ENCODE data around the gene NOTCH3. TPM values are rescaled to one million over a fixed set of nuclear protein-coding genes. Genes with fewer than 3 reads are reported as not detected.

The NOTCH3 gene
- total and polyA plus RNA-seq, 9 donors, result 6.1 to 47.6 (median 17.9) TPM

- peaks cover 4% of the 10 kb centered on the region for H3K4me1 ChIP-seq (ENCODE audit: insufficient read depth)
- TF ChIP-seq EP300 (IDR thresholded peaks at IDR 0.05), result no peak
- no peak for TF ChIP-seq POLR2A (IDR thresholded peaks at IDR 0.05)
- TF ChIP-seq, protein P1, sequence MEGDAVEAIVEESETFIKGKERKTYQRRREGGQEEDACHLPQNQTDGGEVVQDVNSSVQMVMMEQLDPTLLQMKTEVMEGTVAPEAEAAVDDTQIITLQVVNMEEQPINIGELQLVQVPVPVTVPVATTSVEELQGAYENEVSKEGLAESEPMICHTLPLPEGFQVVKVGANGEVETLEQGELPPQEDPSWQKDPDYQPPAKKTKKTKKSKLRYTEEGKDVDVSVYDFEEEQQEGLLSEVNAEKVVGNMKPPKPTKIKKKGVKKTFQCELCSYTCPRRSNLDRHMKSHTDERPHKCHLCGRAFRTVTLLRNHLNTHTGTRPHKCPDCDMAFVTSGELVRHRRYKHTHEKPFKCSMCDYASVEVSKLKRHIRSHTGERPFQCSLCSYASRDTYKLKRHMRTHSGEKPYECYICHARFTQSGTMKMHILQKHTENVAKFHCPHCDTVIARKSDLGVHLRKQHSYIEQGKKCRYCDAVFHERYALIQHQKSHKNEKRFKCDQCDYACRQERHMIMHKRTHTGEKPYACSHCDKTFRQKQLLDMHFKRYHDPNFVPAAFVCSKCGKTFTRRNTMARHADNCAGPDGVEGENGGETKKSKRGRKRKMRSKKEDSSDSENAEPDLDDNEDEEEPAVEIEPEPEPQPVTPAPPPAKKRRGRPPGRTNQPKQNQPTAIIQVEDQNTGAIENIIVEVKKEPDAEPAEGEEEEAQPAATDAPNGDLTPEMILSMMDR (IDR thresholded peaks at IDR 0.05), result no peak
- no peak overlapping the region for H3K4me3 ChIP-seq
- H3K9me3 ChIP-seq, result no peaks in the 10 kb centered on the region
- intact Hi-C loops (cut with DNase I), result no loop called here
- no peak for DNase-seq
- 94 to 96% (median 94%) methylated on average over 9 to 10 of the region's 10 CpGs for WGBS, 3 donors
- H3K27me3 ChIP-seq, result peaks cover 5% of the 10 kb centered on the region
- H3K36me3 ChIP-seq, result no peaks in the 10 kb centered on the region
- no peak overlapping the region for H3K27ac ChIP-seq
Observed at GRCh38 chr19:15231271-15231670, 30.5 kb upstream of the NOTCH3 start.

DNA sequence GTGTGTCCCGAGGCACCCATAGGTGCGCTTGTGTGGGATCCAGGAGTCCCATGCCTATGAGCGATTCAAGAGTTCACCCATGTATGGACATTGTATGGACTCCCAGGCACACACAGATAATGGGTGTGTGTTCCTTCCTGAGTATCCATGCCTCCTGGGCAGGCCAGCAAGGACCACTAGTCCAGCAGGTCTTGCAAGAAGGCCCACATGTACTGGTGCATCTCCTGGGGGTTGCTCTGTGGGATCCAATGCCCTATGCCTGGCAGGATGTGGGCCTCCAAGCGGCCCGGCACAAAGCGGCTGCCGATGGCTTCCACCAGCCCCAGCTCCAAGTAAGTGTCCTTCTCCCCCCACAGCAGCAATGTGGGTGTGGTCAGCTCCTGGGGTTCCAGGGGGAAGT lies 26.5 kb upstream of the NOTCH3 start:
- Histone ChIP-seq H3K4me1 (ENCODE audit: insufficient read depth) (peaks cover 8% of the 10 kb centered on the region), H3K4me3 (no peak overlapping the region), H3K27me3 (peaks cover 2% of the 10 kb centered on the region), H3K36me3 (no peaks in the 10 kb centered on the region), H3K9me3 (no peaks in the 10 kb centered on the region), H3K27ac (no peak overlapping the region)
- intact Hi-C loops (cut with DNase I), result no loop called here
- no peak for TF ChIP-seq POLR2A (IDR thresholded peaks at IDR 0.05)
- TF ChIP-seq, protein P1 (IDR thresholded peaks at IDR 0.05), result no peak
- no peak for TF ChIP-seq EP300 (IDR thresholded peaks at IDR 0.05)
- WGBS, 3 donors, result 88 to 96% (median 92%) methylated on average over 7 of the region's 7 CpGs
- DNase-seq, result no peak

DNA sequence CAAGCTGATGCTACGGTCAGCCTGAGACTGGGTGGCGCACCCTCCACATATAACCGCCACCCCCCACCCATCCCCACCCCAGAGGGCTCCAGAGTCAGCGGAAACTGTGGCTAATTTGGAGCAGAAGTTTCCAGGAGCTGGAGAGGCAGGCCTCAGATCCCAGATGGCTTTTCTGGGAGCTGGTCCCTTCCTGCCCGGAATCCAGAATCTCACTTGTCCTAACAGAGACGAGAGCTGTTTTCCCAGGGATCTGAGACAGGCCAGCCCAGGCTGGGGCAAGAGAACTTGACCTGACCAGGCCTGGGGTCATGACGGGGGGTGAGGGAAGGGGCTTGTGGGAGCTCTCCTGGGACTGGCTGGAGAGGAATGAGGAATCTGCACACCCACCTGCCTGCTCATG lies 25.0 kb upstream of the NOTCH3 start:
- no peak for TF ChIP-seq POLR2A (IDR thresholded peaks at IDR 0.05)
- no peak for TF ChIP-seq EP300 (IDR thresholded peaks at IDR 0.05)
- TF ChIP-seq, protein P1 (IDR thresholded peaks at IDR 0.05), result no peak
- intact Hi-C loops (cut with DNase I), result no loop called here
- H3K27ac ChIP-seq, result no peak overlapping the region

GRCh38 chr19:15223649-15224361 lies 23.0 kb upstream of the NOTCH3 start:
- H3K4me1 ChIP-seq (ENCODE audit: insufficient read depth), result peaks cover 7% of the 10 kb centered on the region
- no peaks in the 10 kb centered on the region for H3K27me3 ChIP-seq
- H3K36me3 ChIP-seq, result no peaks in the 10 kb centered on the region
- TF ChIP-seq EP300 (IDR thresholded peaks at IDR 0.05) (no peak), POLR2A (IDR thresholded peaks at IDR 0.05) (peak; percentile 34)
- H3K4me3 ChIP-seq, result peak overlapping the region; percentile 58
- DNase-seq, result peak in 1 of 5 donors; percentile 40
- 11 to 13% (median 11%) methylated on average over 44 to 51 of the region's 51 CpGs for WGBS, 3 donors
- intact Hi-C loops (cut with DNase I), result no loop called here
- H3K9me3 ChIP-seq, result no peaks in the 10 kb centered on the region
- H3K27ac ChIP-seq, result no peak overlapping the region

More for the DNA sequence above, 25.0 kb upstream of the NOTCH3 start:
- H3K36me3 ChIP-seq, result no peaks in the 10 kb centered on the region
- peaks cover 7% of the 10 kb centered on the region for H3K4me1 ChIP-seq (ENCODE audit: insufficient read depth)
- no peaks in the 10 kb centered on the region for H3K27me3 ChIP-seq
- H3K4me3 ChIP-seq, result no peak overlapping the region
- H3K9me3 ChIP-seq, result no peaks in the 10 kb centered on the region
- DNase-seq, result no peak
- 76 to 82% (median 78%) methylated on average over 7 of the region's 7 CpGs for WGBS, 3 donors

Measured in ovary (tissue), 9 donors.